Mesenchymal stem cell (in vitro differentiated cells and primary cell): ENCODE data around the gene SRRT.

Source experiments
- DNase-seq: peaks from one replicate; pipeline ENCODE4 v3.0.0-alpha.2; 2013
- H2AFZ ChIP-seq: one replicate; pipeline ENCODE4 v1.6.1; 2013; ENCODE audit warnings: low read depth, mild to moderate bottlenecking, control low read depth, inconsistent platforms, low read length, moderate library complexity
- H2AK5ac ChIP-seq: 2 replicates; pipeline ENCODE4 v1.6.1; 2013; ENCODE audit warnings: low read length, moderate library complexity, mild to moderate bottlenecking, inconsistent platforms; ENCODE audit not compliant: severe bottlenecking
- H2BK120ac ChIP-seq: one replicate; pipeline ENCODE4 v1.6.1; 2013; ENCODE audit warnings: low read depth, mild to moderate bottlenecking, inconsistent platforms, low read length, moderate library complexity
- H2BK12ac ChIP-seq, 2 experiments: one replicate each; pipeline ENCODE4 v1.6.1; 2013; ENCODE audit warnings: inconsistent platforms in 2 of 2, low read length in 2 of 2, mild to moderate bottlenecking in 2 of 2, moderate library complexity in 2 of 2, control low read depth in 1 of 2
- H2BK15ac ChIP-seq: one replicate; pipeline ENCODE4 v1.6.1; 2013; ENCODE audit warnings: mild to moderate bottlenecking, low read depth, inconsistent platforms; ENCODE audit not compliant: poor library complexity, severe bottlenecking
- H2BK5ac ChIP-seq: 2 replicates; pipeline ENCODE4 v1.6.1; 2013; ENCODE audit warnings: low read depth, mild to moderate bottlenecking, low read length, control low read depth, inconsistent platforms; ENCODE audit not compliant: poor library complexity, severe bottlenecking
- H3K14ac ChIP-seq, 2 experiments: one replicate each; pipeline ENCODE4 v1.6.1; 2013; ENCODE audit warnings: inconsistent platforms in 2 of 2, low read length in 2 of 2, control low read depth in 1 of 2, mild to moderate bottlenecking in 1 of 2, moderate library complexity in 1 of 2
- H3K18ac ChIP-seq, 2 experiments: one replicate each; pipeline ENCODE4 v1.6.1; 2013; ENCODE audit warnings: inconsistent platforms in 2 of 2, low read length in 2 of 2, control low read depth in 1 of 2, low read depth in 1 of 2, mild to moderate bottlenecking in 1 of 2
- H3K23ac ChIP-seq, 2 experiments: one replicate each; pipeline ENCODE4 v1.6.1; 2013; ENCODE audit warnings: inconsistent platforms in 2 of 2, low read length in 2 of 2, mild to moderate bottlenecking in 2 of 2, moderate library complexity in 2 of 2, control low read depth in 1 of 2
- H3K27ac ChIP-seq: 2 replicates; pipeline ENCODE4 v1.5.1; 2013; ENCODE audit warnings: mild to moderate bottlenecking, moderate library complexity, low read length, control low read depth, inconsistent platforms; ENCODE audit not compliant: poor library complexity, severe bottlenecking
- H3K27me3 ChIP-seq, 2 experiments: 2 replicates each; pipeline versions ENCODE4 v1.6.1 to v1.7.0; 2013; ENCODE audit warnings: low read length in 2 of 2, mild to moderate bottlenecking in 2 of 2, moderate library complexity in 2 of 2, control low read depth in 1 of 2, inconsistent platforms in 1 of 2; ENCODE audit not compliant: control insufficient read depth in 1 of 2, insufficient read depth in 1 of 2
- H3K36me3 ChIP-seq, 2 experiments: 2 replicates each; pipeline versions ENCODE4 v1.6.1 to v1.7.0; 2013; ENCODE audit warnings: low read length in 2 of 2, control low read depth in 1 of 2, inconsistent platforms in 1 of 2, low read depth in 1 of 2, mild to moderate bottlenecking in 1 of 2; ENCODE audit not compliant: insufficient read depth in 2 of 2, control insufficient read depth in 1 of 2
- H3K4ac ChIP-seq, 2 experiments: one replicate each; pipeline ENCODE4 v1.6.1; 2013; ENCODE audit warnings: inconsistent platforms in 2 of 2, low read length in 2 of 2, mild to moderate bottlenecking in 2 of 2, moderate library complexity in 2 of 2, control low read depth in 1 of 2, low read depth in 1 of 2
- H3K4me1 ChIP-seq: 2 replicates; pipeline ENCODE4 v1.6.1; 2013; ENCODE audit warnings: low read depth, low read length, control low read depth; ENCODE audit not compliant: control insufficient read depth, insufficient read depth
- H3K4me2 ChIP-seq: 2 replicates; pipeline ENCODE4 v1.6.1; 2013; ENCODE audit warnings: low read length, mild to moderate bottlenecking, inconsistent platforms; ENCODE audit not compliant: poor library complexity, severe bottlenecking
- H3K4me3 ChIP-seq, 2 experiments: 2 replicates each; pipeline versions ENCODE4 v1.5.1 to v1.7.0; 2013; ENCODE audit warnings: low read length in 2 of 2, mild to moderate bottlenecking in 2 of 2, control low read depth in 1 of 2, low read depth in 1 of 2; ENCODE audit not compliant: insufficient read depth in 1 of 2
- H3K79me1 ChIP-seq: replicated peaks from 2 replicates; pipeline ENCODE4 v1.6.1; 2013; ENCODE audit warnings: mild to moderate bottlenecking, control low read depth, low read length, inconsistent platforms; ENCODE audit not compliant: poor library complexity, severe bottlenecking
- H3K9ac ChIP-seq: 2 replicates; pipeline ENCODE4 v1.7.0; 2013; ENCODE audit warnings: mild to moderate bottlenecking, low read length, moderate library complexity
- H3K9me3 ChIP-seq: 2 replicates; pipeline ENCODE4 v1.7.0; 2013; ENCODE audit warnings: mild to moderate bottlenecking, low read length; ENCODE audit not compliant: control insufficient read depth
- H4K8ac ChIP-seq: one replicate; pipeline ENCODE4 v1.6.1; 2013; ENCODE audit warnings: inconsistent platforms, mild to moderate bottlenecking, low read length, moderate library complexity
- H4K91ac ChIP-seq: one replicate; pipeline ENCODE4 v1.6.1; 2013; ENCODE audit warnings: mild to moderate bottlenecking, low read length, inconsistent platforms
- WGBS: methylation state at CpG from one replicate; pipeline ENCODE4 v1.1.7; 2013; ENCODE audit warnings: mixed read lengths; 5-methylcytosine and 5-hydroxymethylcytosine counted together

The SRRT gene

GRCh38 chr7:100886142-100886935, 11.4 kb downstream of the SRRT start:
- no peak overlapping the region for H2BK5ac ChIP-seq
- peaks cover 74 to 76% of the 10 kb centered on the region in 2 experiments for H3K36me3 ChIP-seq
- H3K9ac ChIP-seq, result no peak overlapping the region
- H3K14ac ChIP-seq, result no peak overlapping the region
- no peak overlapping the region for H2BK12ac ChIP-seq
- H2BK15ac ChIP-seq, result no peak overlapping the region
- H2BK120ac ChIP-seq, result no peak overlapping the region
- H3K9me3 ChIP-seq, result no peaks in the 10 kb centered on the region
- H2AK5ac ChIP-seq, result no peak overlapping the region
- peaks cover 26% of the 10 kb centered on the region for H3K4me1 ChIP-seq
- no peak overlapping the region for H4K91ac ChIP-seq
- 97% methylated on average over 27 of the region's 27 CpGs for WGBS
- peaks cover 31% of the 10 kb centered on the region for H3K79me1 ChIP-seq
- H3K27me3 ChIP-seq, result no peaks in the 10 kb centered on the region
- H3K18ac ChIP-seq, result no peak overlapping the region
- no peak overlapping the region for H3K27ac ChIP-seq
- no peak overlapping the region for H3K4me2 ChIP-seq
- no peak for DNase-seq
- no peak overlapping the region for H3K4me3 ChIP-seq
- H3K23ac ChIP-seq, result no peak overlapping the region
- no peak overlapping the region for H3K4ac ChIP-seq
- H4K8ac ChIP-seq, result peak overlapping the region; percentile 47
- no peak overlapping the region for H2AFZ ChIP-seq

- Histone ChIP-seq H3K23ac (no peak overlapping the region), H3K79me1 (peaks cover 25% of the 10 kb centered on the region), H3K27ac (no peak overlapping the region), H3K36me3 (peaks cover 67 to 70% of the 10 kb centered on the region in 2 experiments), H3K4me1 (peaks cover 26% of the 10 kb centered on the region), H3K9ac (no peak overlapping the region), H4K8ac (peak overlapping the region; percentile 59), H2AK5ac (no peak overlapping the region), H3K27me3 (no peaks in the 10 kb centered on the region), H2BK120ac (no peak overlapping the region), H2BK5ac (no peak overlapping the region), H3K4me2 (no peak overlapping the region), H3K14ac (no peak overlapping the region), H3K18ac (no peak overlapping the region), H4K91ac (peak overlapping the region; percentile 64), H2BK12ac (no peak overlapping the region), H2BK15ac (no peak overlapping the region), H3K4me3 (no peak overlapping the region), H3K9me3 (no peaks in the 10 kb centered on the region), H3K4ac (no peak overlapping the region), H2AFZ (no peak overlapping the region)
- WGBS, result 96% methylated on average over 25 of the region's 25 CpGs
- DNase-seq, result no peak
These were observed 12.1 kb downstream of the SRRT start for GRCh38 chr7:100886936-100887515.

- Histone ChIP-seq H3K36me3 (peaks cover 61 to 63% of the 10 kb centered on the region in 2 experiments), H2BK12ac (no peak overlapping the region), H3K27ac (no peak overlapping the region), H3K79me1 (peaks cover 21% of the 10 kb centered on the region), H3K9ac (peak overlapping the region; percentile 93), H2BK5ac (no peak overlapping the region), H3K4me1 (peaks cover 26% of the 10 kb centered on the region), H3K4me3 (peak overlapping the region in 1 of 2 experiments; percentile 87), H3K14ac (no peak overlapping the region), H2AFZ (no peak overlapping the region), H4K91ac (peak overlapping the region; percentile 7), H3K18ac (no peak overlapping the region), H3K4me2 (peak overlapping the region; percentile 30), H3K9me3 (no peaks in the 10 kb centered on the region), H3K23ac (peak overlapping the region in 1 of 2 experiments; percentile 34), H3K4ac (no peak overlapping the region), H2BK15ac (no peak overlapping the region), H2BK120ac (no peak overlapping the region), H2AK5ac (no peak overlapping the region), H4K8ac (peak overlapping the region; percentile 19), H3K27me3 (no peaks in the 10 kb centered on the region)
- DNase-seq, result no peak
- 83% methylated on average over 20 of the region's 21 CpGs for WGBS
These were observed 12.8 kb downstream of the SRRT start for GRCh38 chr7:100887516-100888290.
